ENCODE results near the gene CADPS.
A peak's percentile ranks its signal among the peaks of the same experiment; 100 is the strongest.

CADPS gene

GRCh38 chr3:62622553-62623174 is 252.6 kb downstream of the CADPS start:
- no peak for TF ChIP-seq ESRRG (CRISPR knock-in tag; IDR thresholded peaks at IDR 0.05)
- TF ChIP-seq ZNF8 (CRISPR knock-in tag; IDR thresholded peaks at IDR 0.05), result no peak
- no peak for TF ChIP-seq ISL1 (CRISPR knock-in tag; IDR thresholded peaks at IDR 0.05)
- TF ChIP-seq OSR1 (CRISPR knock-in tag; IDR thresholded peaks at IDR 0.05), result no peak
- no peak for TF ChIP-seq ZFP30 (CRISPR knock-in tag; IDR thresholded peaks at IDR 0.05)
- no peak for TF ChIP-seq ARNTL (CRISPR knock-in tag; IDR thresholded peaks at IDR 0.05; ENCODE audit: borderline replicate concordance, low read depth)
- TF ChIP-seq TSHZ2 (CRISPR knock-in tag; IDR thresholded peaks at IDR 0.05), result no peak
- no peak for TF ChIP-seq ZNF565 (CRISPR knock-in tag; conservative IDR thresholded peaks at IDR 0.05; ENCODE audit: low read depth)
- TF ChIP-seq CSDC2 (CRISPR knock-in tag; IDR thresholded peaks at IDR 0.05), result no peak
- TF ChIP-seq TOX (CRISPR knock-in tag; IDR thresholded peaks at IDR 0.05; ENCODE audit: borderline replicate concordance), result no peak
- no peak for TF ChIP-seq CREB5 (CRISPR knock-in tag; IDR thresholded peaks at IDR 0.05; ENCODE audit: low read depth)
- no peak for TF ChIP-seq SNAI2 (CRISPR knock-in tag; IDR thresholded peaks at IDR 0.05)
- no peak for TF ChIP-seq TCF4 (CRISPR knock-in tag; IDR thresholded peaks at IDR 0.05; ENCODE audit: borderline replicate concordance)
- TF ChIP-seq PPARA (CRISPR knock-in tag; IDR thresholded peaks at IDR 0.05; ENCODE audit: borderline replicate concordance), result no peak
- TF ChIP-seq PATZ1 (CRISPR knock-in tag; IDR thresholded peaks at IDR 0.05; ENCODE audit: borderline replicate concordance), result no peak
- TF ChIP-seq POU6F1 (CRISPR knock-in tag; IDR thresholded peaks at IDR 0.05; ENCODE audit: borderline replicate concordance, low read depth), result no peak
- no peak for TF ChIP-seq ZFP3 (CRISPR knock-in tag; IDR thresholded peaks at IDR 0.05)
- ATAC-seq, result peak; percentile 83

GRCh38 chr3:62621925-62622324 is 253.3 kb downstream of the CADPS start:
- TF ChIP-seq CSDC2 (CRISPR knock-in tag; IDR thresholded peaks at IDR 0.05) (no peak), ZNF8 (CRISPR knock-in tag; IDR thresholded peaks at IDR 0.05) (no peak), GLIS3 (CRISPR knock-in tag; IDR thresholded peaks at IDR 0.05) (no peak), ZC3H10 (CRISPR knock-in tag; IDR thresholded peaks at IDR 0.05) (no peak), RARB (CRISPR knock-in tag; IDR thresholded peaks at IDR 0.05) (no peak), ZNF565 (CRISPR knock-in tag; conservative IDR thresholded peaks at IDR 0.05; ENCODE audit: low read depth) (no peak), CREB5 (CRISPR knock-in tag; IDR thresholded peaks at IDR 0.05; ENCODE audit: low read depth) (no peak), POU6F1 (CRISPR knock-in tag; IDR thresholded peaks at IDR 0.05; ENCODE audit: borderline replicate concordance, low read depth) (no peak), TCF4 (CRISPR knock-in tag; IDR thresholded peaks at IDR 0.05; ENCODE audit: borderline replicate concordance) (no peak), BACH2 (CRISPR knock-in tag; IDR thresholded peaks at IDR 0.05; ENCODE audit: borderline replicate concordance) (no peak), PPARA (CRISPR knock-in tag; IDR thresholded peaks at IDR 0.05; ENCODE audit: borderline replicate concordance) (no peak), TSHZ2 (CRISPR knock-in tag; IDR thresholded peaks at IDR 0.05) (no peak), TOX (CRISPR knock-in tag; IDR thresholded peaks at IDR 0.05; ENCODE audit: borderline replicate concordance) (no peak), ESRRG (CRISPR knock-in tag; IDR thresholded peaks at IDR 0.05) (no peak), ZNF70 (CRISPR knock-in tag; IDR thresholded peaks at IDR 0.05) (no peak)
- ATAC-seq, result no peak
